SK-N-SH (cell line): ENCODE results near the gene LGR6. TPM values are rescaled to one million over a fixed set of nuclear protein-coding genes. Genes with fewer than 3 reads are reported as not detected.
A peak's percentile ranks its signal among the peaks of the same experiment; 100 is the strongest.

ENCODE experiments used
- CTCF ChIA-PET: fragments of 300-600, 350-600 bp; formaldehyde crosslinking; extraction: SDS; loops from one replicate; lab custom pipeline; 2021; lab: Yijun Ruan, JAX
- POLR2A ChIA-PET: fragments of 350-600 bp; sonication (Branson Sonifier 250); formaldehyde crosslinking; extraction: SDS; loops from one replicate; lab custom pipeline; 2020; ENCODE audit warnings: antibody characterized with exemption, inconsistent platforms; lab: Yijun Ruan, JAX
- DNase-seq: peaks from one replicate; pipeline ENCODE4 v3.0.0; 2012
- H2AFZ ChIP-seq: fragments of 200-600 bp; sonication (generic); 2 replicates; pipeline ENCODE4 v1.8.1; 2016; ENCODE audit warnings: antibody characterized with exemption, mild to moderate bottlenecking, low read depth
- H3F3A ChIP-seq: fragments of 200-600 bp; sonication (generic); replicated peaks from 2 replicates; pipeline ENCODE3; 2016; ENCODE audit warnings: antibody characterized with exemption, mild to moderate bottlenecking; ENCODE audit not compliant: insufficient read depth
- H3K27ac ChIP-seq, 2 experiments: fragments of 200-500 bp in 1 of 2; fragments of 200-600 bp in 1 of 2; sonication (Bioruptor generic) in 1 of 2; sonication (generic), shearing (Covaris generic) in 1 of 2; 2 replicates each; pipeline versions ENCODE4 v1.5.1 to v1.6.1; 2014 to 2016; ENCODE audit warnings: low read depth in 2 of 2, inconsistent platforms in 1 of 2, low read length in 1 of 2, mild to moderate bottlenecking in 1 of 2, mixed read lengths in 1 of 2
- H3K27me3 ChIP-seq: fragments of 200-600 bp; sonication (generic), shearing (Covaris generic); 2 replicates; pipeline ENCODE4 v1.6.1; 2016; ENCODE audit warnings: mixed run types; ENCODE audit not compliant: insufficient read depth
- H3K36me3 ChIP-seq, 2 experiments: fragments of 200-500 bp in 1 of 2; fragments of 200-600 bp in 1 of 2; sonication (Bioruptor generic) in 1 of 2; sonication (generic) in 1 of 2; replicated peaks in 1 of 2; 2 replicates each; pipeline versions ENCODE3 to v1.5.1; 2014 to 2016; ENCODE audit warnings: low read length in 1 of 2, mild to moderate bottlenecking in 1 of 2; ENCODE audit not compliant: insufficient read depth in 2 of 2, control insufficient read depth in 1 of 2
- H3K4me1 ChIP-seq, 2 experiments: fragments of 200-500 bp in 1 of 2; fragments of 200-600 bp in 1 of 2; sonication (Bioruptor generic) in 1 of 2; sonication (generic), shearing (Covaris generic) in 1 of 2; 2 replicates each; pipeline versions ENCODE4 v1.5.1 to v1.6.1; 2014 to 2016; ENCODE audit warnings: low read depth in 1 of 2, low read length in 1 of 2, mixed run types in 1 of 2; ENCODE audit not compliant: insufficient read depth in 2 of 2, control insufficient read depth in 1 of 2
- H3K4me2 ChIP-seq: fragments of 200-600 bp; sonication (generic), shearing (Covaris generic); 2 replicates; pipeline ENCODE4 v1.6.1; 2017; ENCODE audit warnings: mixed run types
- H3K4me3 ChIP-seq, 2 experiments: fragments of 200-500 bp in 1 of 2; fragments of 200-600 bp in 1 of 2; sonication (Bioruptor generic) in 1 of 2; sonication (generic), shearing (Covaris generic) in 1 of 2; 2 replicates each; pipeline versions ENCODE4 v1.5.1 to v1.8.1; 2014 to 2016; ENCODE audit warnings: low read depth in 2 of 2, inconsistent platforms in 1 of 2, low read length in 1 of 2, mild to moderate bottlenecking in 1 of 2, mixed read lengths in 1 of 2, moderate library complexity in 1 of 2
- H3K79me2 ChIP-seq: fragments of 200-600 bp; sonication (generic); 2 replicates; pipeline ENCODE4 v1.8.1; 2017; ENCODE audit warnings: mild to moderate bottlenecking; ENCODE audit not compliant: insufficient read depth
- H3K9ac ChIP-seq: fragments of 200-600 bp; sonication (generic); 2 replicates; pipeline ENCODE4 v1.6.1; 2017; ENCODE audit warnings: mixed run types
- H3K9me2 ChIP-seq: fragments of 200-600 bp; sonication (generic); 2 replicates; pipeline ENCODE4 v1.6.1; 2017; ENCODE audit warnings: mixed run types
- H3K9me3 ChIP-seq: fragments of 200-600 bp; sonication (generic); 2 replicates; pipeline ENCODE4 v1.6.1; 2017; ENCODE audit warnings: mixed run types, mild to moderate bottlenecking, moderate library complexity
- H4K20me1 ChIP-seq: fragments of 200-600 bp; sonication (generic); 2 replicates; pipeline ENCODE4 v1.6.1; 2017; ENCODE audit warnings: mild to moderate bottlenecking, mixed run types; ENCODE audit not compliant: insufficient read depth
- EP300 ChIP-seq, 2 experiments: IDR thresholded peaks; 2 replicates each; pipeline versions ENCODE4 v1.4.0 to v1.6.1; 2012; ENCODE audit warnings: borderline replicate concordance in 1 of 2, low read depth in 1 of 2, low read length in 1 of 2
- EZH2phosphoT487 ChIP-seq: fragments of 200-600 bp; sonication (generic); IDR thresholded peaks from 2 replicates; pipeline ENCODE4 v1.6.1; 2017; ENCODE audit warnings: low read depth, mixed run types, mild to moderate bottlenecking, antibody characterized with exemption, moderate library complexity, borderline replicate concordance
- FOSL2 ChIP-seq: IDR thresholded peaks from 2 replicates; pipeline ENCODE4 v1.4.0; 2012; ENCODE audit warnings: low read depth, mild to moderate bottlenecking, moderate library complexity, borderline replicate concordance
- FOXJ3 ChIP-seq: sonication (generic); formaldehyde crosslinking; IDR thresholded peaks from 2 replicates; pipeline ENCODE4 v1.5.1; 2020; ENCODE audit warnings: mild to moderate bottlenecking, missing genetic modification reagents
- JUND ChIP-seq: IDR thresholded peaks from 2 replicates; pipeline ENCODE4 v1.4.0; 2012
- MXI1 ChIP-seq: IDR thresholded peaks from 2 replicates; pipeline ENCODE4 v1.6.1; 2012; ENCODE audit warnings: mild to moderate bottlenecking, low read depth, low read length, improper control_type of control experiment
- NFIC ChIP-seq: IDR thresholded peaks from 2 replicates; pipeline ENCODE4 v1.4.0; 2012; ENCODE audit warnings: borderline replicate concordance
- REST ChIP-seq: IDR thresholded peaks from 2 replicates; pipeline ENCODE4 v1.6.1; 2012; ENCODE audit warnings: mild to moderate bottlenecking, low read depth, low read length, moderate library complexity
- RFX5 ChIP-seq: IDR thresholded peaks from 2 replicates; pipeline ENCODE4 v1.6.1; 2012; ENCODE audit warnings: mild to moderate bottlenecking, improper control_type of control experiment, low read length
- RXRA ChIP-seq: IDR thresholded peaks from 2 replicates; pipeline ENCODE4 v1.4.0; 2012; ENCODE audit warnings: low read depth, mild to moderate bottlenecking, borderline replicate concordance
- SIN3A ChIP-seq: IDR thresholded peaks from 2 replicates; pipeline ENCODE4 v1.6.1; 2012; ENCODE audit warnings: low read depth, mild to moderate bottlenecking, low read length, moderate library complexity, borderline replicate concordance
- SMC3 ChIP-seq: IDR thresholded peaks from 2 replicates; pipeline ENCODE4 v1.6.1; 2012; ENCODE audit warnings: low read depth, low read length, improper control_type of control experiment
- TAF1 ChIP-seq: IDR thresholded peaks from 2 replicates; pipeline ENCODE4 v1.6.1; 2012; ENCODE audit warnings: low read depth, mild to moderate bottlenecking, low read length, moderate library complexity, borderline replicate concordance
- TCF12 ChIP-seq: IDR thresholded peaks from 2 replicates; pipeline ENCODE4 v1.4.0; 2012
- WGBS: methylation state at CpG from one replicate; pipeline ENCODE4 v1.1.6; 2017; ENCODE audit warnings: low lambda C conversion rate; 5-methylcytosine and 5-hydroxymethylcytosine counted together
- polyA plus RNA-seq, 3 experiments: library from polyadenylated mRNA; depleted of rRNA; stranded (reverse); fragments of >200 nt; gene quantifications; 2 replicates each; pipeline ENCODE4 v1.2.3, GENCODE V29; 2012
- TF ChIP-seq, protein P1 (sequence below): IDR thresholded peaks from 2 replicates; pipeline ENCODE4; 2012
- TF ChIP-seq, protein P2 (sequence below): fragments of 200-600 bp; sonication (generic); IDR thresholded peaks from 2 replicates; pipeline ENCODE4 v1.6.1; 2017; ENCODE audit warnings: antibody characterized with exemption, mild to moderate bottlenecking, moderate library complexity

The LGR6 gene
- polyA plus RNA-seq, 1 of the 3 experiments (the other 2 are of a cell fraction): 0.03 TPM

DNA sequence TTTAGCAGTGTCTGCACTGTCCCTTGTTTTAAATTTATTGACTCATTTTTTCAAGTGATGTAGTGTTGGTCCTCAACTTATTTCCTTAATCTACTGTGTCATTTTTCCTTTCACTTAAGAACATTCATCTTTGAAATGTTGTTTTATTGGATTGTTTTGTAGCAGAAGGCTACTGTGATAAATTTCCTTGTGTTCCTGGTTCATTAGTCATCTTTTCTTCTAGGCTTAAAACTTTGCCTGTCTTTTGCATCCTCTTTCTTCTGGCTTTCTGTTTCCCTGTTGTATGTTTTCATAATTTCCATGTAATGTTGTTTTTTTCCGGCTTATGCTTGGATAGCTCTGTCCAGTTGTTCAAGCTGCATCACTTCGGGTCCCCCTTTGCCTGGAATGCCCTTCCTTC lies 86.2 kb downstream of the LGR6 start:
- ChIA-PET POLR2A (no interaction called here), CTCF (interaction anchor here (1.9 to 2.8 kb wide), 2 partner anchors 43 to 87 kb away, joined by 5 to 8 read pairs; partner anchors contain the start of gene LGR6)
- Histone ChIP-seq H3K9me3 (no peaks in the 10 kb centered on the region), H3K4me3 (no peak overlapping the region), H4K20me1 (no peaks in the 10 kb centered on the region), H2AFZ (no peak overlapping the region), H3K36me3 (no peaks in the 10 kb centered on the region), H3F3A (peaks cover 15% of the 10 kb centered on the region), H3K4me2 (peak overlapping the region; percentile 62), H3K9ac (no peak overlapping the region), H3K27me3 (no peaks in the 10 kb centered on the region), H3K79me2 (no peaks in the 10 kb centered on the region), H3K27ac (peak overlapping the region in 1 of 2 experiments; percentile 55; a peak in 2 of 4 replicates), H3K9me2 (no peaks in the 10 kb centered on the region), H3K4me1 (peaks cover 31 to 44% of the 10 kb centered on the region in 2 experiments)
- DNase-seq: no peak
- TF ChIP-seq EZH2phosphoT487 (no peak), JUND (peak; percentile 67), FOSL2 (0 out of 2 replicates have a peak, but pooled peaks have one; percentile 23), TAF1 (no peak), TCF12 (peak; percentile 80), NFIC (peak; percentile 48; the same call in 1 of the 2 replicates), SIN3A (no peak), MXI1 (no peak), FOXJ3 (CRISPR knock-in tag) (no peak), RFX5 (no peak), SMC3 (no peak), EP300 (IDR thresholded peaks at IDR 0.05; ENCODE audit: borderline replicate concordance in 1 of 2, low read depth in 1 of 2, low read length in 1 of 2) (peak in 1 of 2 experiments; percentile 42; a peak in 1 of 4 replicates), RXRA (no peak)
- TF ChIP-seq, protein P1, sequence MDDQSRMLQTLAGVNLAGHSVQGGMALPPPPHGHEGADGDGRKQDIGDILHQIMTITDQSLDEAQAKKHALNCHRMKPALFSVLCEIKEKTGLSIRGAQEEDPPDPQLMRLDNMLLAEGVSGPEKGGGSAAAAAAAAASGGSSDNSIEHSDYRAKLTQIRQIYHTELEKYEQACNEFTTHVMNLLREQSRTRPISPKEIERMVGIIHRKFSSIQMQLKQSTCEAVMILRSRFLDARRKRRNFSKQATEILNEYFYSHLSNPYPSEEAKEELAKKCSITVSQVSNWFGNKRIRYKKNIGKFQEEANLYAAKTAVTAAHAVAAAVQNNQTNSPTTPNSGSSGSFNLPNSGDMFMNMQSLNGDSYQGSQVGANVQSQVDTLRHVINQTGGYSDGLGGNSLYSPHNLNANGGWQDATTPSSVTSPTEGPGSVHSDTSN: peak; percentile 89
- TF ChIP-seq, protein P2, sequence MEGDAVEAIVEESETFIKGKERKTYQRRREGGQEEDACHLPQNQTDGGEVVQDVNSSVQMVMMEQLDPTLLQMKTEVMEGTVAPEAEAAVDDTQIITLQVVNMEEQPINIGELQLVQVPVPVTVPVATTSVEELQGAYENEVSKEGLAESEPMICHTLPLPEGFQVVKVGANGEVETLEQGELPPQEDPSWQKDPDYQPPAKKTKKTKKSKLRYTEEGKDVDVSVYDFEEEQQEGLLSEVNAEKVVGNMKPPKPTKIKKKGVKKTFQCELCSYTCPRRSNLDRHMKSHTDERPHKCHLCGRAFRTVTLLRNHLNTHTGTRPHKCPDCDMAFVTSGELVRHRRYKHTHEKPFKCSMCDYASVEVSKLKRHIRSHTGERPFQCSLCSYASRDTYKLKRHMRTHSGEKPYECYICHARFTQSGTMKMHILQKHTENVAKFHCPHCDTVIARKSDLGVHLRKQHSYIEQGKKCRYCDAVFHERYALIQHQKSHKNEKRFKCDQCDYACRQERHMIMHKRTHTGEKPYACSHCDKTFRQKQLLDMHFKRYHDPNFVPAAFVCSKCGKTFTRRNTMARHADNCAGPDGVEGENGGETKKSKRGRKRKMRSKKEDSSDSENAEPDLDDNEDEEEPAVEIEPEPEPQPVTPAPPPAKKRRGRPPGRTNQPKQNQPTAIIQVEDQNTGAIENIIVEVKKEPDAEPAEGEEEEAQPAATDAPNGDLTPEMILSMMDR: no peak
- 93% methylated on average over 2 of the region's 2 CpGs for WGBS

- Histone ChIP-seq H3K4me1 (peaks cover 33 to 44% of the 10 kb centered on the region in 2 experiments), H2AFZ (no peak overlapping the region), H3K4me2 (peak overlapping the region; percentile 62)
- DNase-seq: no peak
- TF ChIP-seq, protein P1: no peak
- TF ChIP-seq REST: no peak
- TF ChIP-seq, all 33 proteins: peak for 0
- CTCF ChIA-PET: interaction anchor here (0.9 to 4.2 kb wide), 4 partner anchors 7 to 88 kb away, joined by 4 to 20 read pairs (median 6); partner anchors contain the start of gene LGR6
- WGBS: 88% methylated on average over 7 of the region's 7 CpGs
- Histone ChIP-seq H3K4me3 (no peak overlapping the region), H3K27ac (peak overlapping the region in 1 of 2 experiments; percentile 55; a peak in 2 of 4 replicates), H3K9me2 (no peaks in the 10 kb centered on the region), H3K36me3 (no peaks in the 10 kb centered on the region), H3K9me3 (no peaks in the 10 kb centered on the region), H3F3A (peaks cover 15% of the 10 kb centered on the region), H3K27me3 (no peaks in the 10 kb centered on the region), H4K20me1 (no peaks in the 10 kb centered on the region), H3K9ac (no peak overlapping the region), H3K79me2 (no peaks in the 10 kb centered on the region)
- POLR2A ChIA-PET: no interaction called here
Measured at GRCh38 chr1:202280595-202280994, 87.0 kb downstream of the LGR6 start.
